H9 (cell line): ENCODE data around the gene SLC37A2. TPM values are rescaled to one million over a fixed set of nuclear protein-coding genes. Genes with fewer than 3 reads are reported as not detected.

Source experiments
- DNase-seq: peaks from one replicate; pipeline ENCODE4 v3.0.0-alpha.2; 2017
- H2AFZ ChIP-seq: one replicate; pipeline ENCODE4 v1.6.1; 2013; ENCODE audit warnings: mild to moderate bottlenecking, low read length, control low read depth, moderate library complexity
- H2AK5ac ChIP-seq: 2 replicates; pipeline ENCODE4 v1.6.1; 2013; ENCODE audit warnings: low read length, control low read depth, mixed read lengths; ENCODE audit not compliant: insufficient read length
- H2BK120ac ChIP-seq: one replicate; pipeline ENCODE4 v1.6.1; 2013; ENCODE audit warnings: low read depth, mild to moderate bottlenecking, low read length, control low read depth, inconsistent platforms; ENCODE audit not compliant: poor library complexity, severe bottlenecking
- H2BK12ac ChIP-seq: 2 replicates; pipeline ENCODE4 v1.6.1; 2013; ENCODE audit warnings: low read length, control low read depth, mixed read lengths, low read depth; ENCODE audit not compliant: insufficient read length
- H2BK15ac ChIP-seq: 2 replicates; pipeline ENCODE4 v1.6.1; 2013; ENCODE audit warnings: low read depth, low read length, control low read depth
- H2BK20ac ChIP-seq: one replicate; pipeline ENCODE4 v1.6.1; 2013; ENCODE audit warnings: low read depth, mild to moderate bottlenecking, low read length, control low read depth, inconsistent platforms; ENCODE audit not compliant: poor library complexity, severe bottlenecking
- H2BK5ac ChIP-seq: 2 replicates; pipeline ENCODE4 v1.6.1; 2013; ENCODE audit warnings: low read length, control low read depth, mixed read lengths; ENCODE audit not compliant: insufficient read length
- H3K14ac ChIP-seq: 2 replicates; pipeline ENCODE4 v1.6.1; 2013; ENCODE audit warnings: low read length, control low read depth; ENCODE audit not compliant: insufficient read depth
- H3K18ac ChIP-seq: 2 replicates; pipeline ENCODE4 v1.6.1; 2013; ENCODE audit warnings: low read depth, mild to moderate bottlenecking, mixed read lengths, low read length, control low read depth; ENCODE audit not compliant: insufficient read length
- H3K23ac ChIP-seq: 2 replicates; pipeline ENCODE4 v1.6.1; 2013; ENCODE audit warnings: low read length, control low read depth, mixed read lengths, low read depth; ENCODE audit not compliant: insufficient read length
- H3K23me2 ChIP-seq: 2 replicates; pipeline ENCODE4 v1.6.1; 2013; ENCODE audit warnings: low read depth, mild to moderate bottlenecking, mixed read lengths, low read length, control low read depth; ENCODE audit not compliant: insufficient read length, poor library complexity, severe bottlenecking
- H3K27ac ChIP-seq: 2 replicates; pipeline ENCODE4 v1.5.1; 2013; ENCODE audit warnings: low read length, control low read depth, mixed read lengths, low read depth; ENCODE audit not compliant: insufficient read length
- H3K27me3 ChIP-seq: 2 replicates; pipeline ENCODE4 v1.6.1; 2013; ENCODE audit warnings: low read length, control low read depth, inconsistent platforms; ENCODE audit not compliant: insufficient read depth
- H3K4ac ChIP-seq: 2 replicates; pipeline ENCODE4 v1.6.1; 2013; ENCODE audit warnings: low read depth, mild to moderate bottlenecking, control low read depth, inconsistent platforms, low read length, moderate library complexity
- H3K4me1 ChIP-seq: 2 replicates; pipeline ENCODE4 v1.6.1; 2013; ENCODE audit warnings: low read length, control low read depth, inconsistent platforms; ENCODE audit not compliant: insufficient read depth
- H3K4me2 ChIP-seq: 2 replicates; pipeline ENCODE4 v1.6.1; 2013; ENCODE audit warnings: low read length, control low read depth, mixed read lengths; ENCODE audit not compliant: insufficient read length, insufficient read depth
- H3K56ac ChIP-seq: 2 replicates; pipeline ENCODE4 v1.6.1; 2013; ENCODE audit warnings: low read depth, mild to moderate bottlenecking, mixed read lengths, low read length, control low read depth; ENCODE audit not compliant: insufficient read length
- H3K79me1 ChIP-seq: 2 replicates; pipeline ENCODE4 v1.6.1; 2013; ENCODE audit warnings: low read depth, mild to moderate bottlenecking, moderate library complexity, low read length, control low read depth, inconsistent platforms; ENCODE audit not compliant: insufficient read depth, poor library complexity, severe bottlenecking
- H3K79me2 ChIP-seq: 2 replicates; pipeline ENCODE4 v1.6.1; 2013; ENCODE audit warnings: low read length, control low read depth, inconsistent platforms; ENCODE audit not compliant: insufficient read depth
- H3K9ac ChIP-seq: 2 replicates; pipeline ENCODE4 v1.6.1; 2013; ENCODE audit warnings: low read length, control low read depth, mixed read lengths; ENCODE audit not compliant: insufficient read length; ENCODE audit errors: extremely low read depth
- H3K9me3 ChIP-seq: one replicate; pipeline ENCODE4 v1.6.1; 2013; ENCODE audit warnings: low read depth, low read length, inconsistent platforms; ENCODE audit not compliant: control insufficient read depth
- H3T11ph ChIP-seq: one replicate; pipeline ENCODE4 v1.6.1; 2013; ENCODE audit warnings: mild to moderate bottlenecking, low read length, control low read depth, inconsistent platforms
- H4K20me1 ChIP-seq: one replicate; pipeline ENCODE4 v1.6.1; 2013; ENCODE audit not compliant: control insufficient read depth, insufficient read length, insufficient read depth
- H4K5ac ChIP-seq: 2 replicates; pipeline ENCODE4 v1.6.1; 2013; ENCODE audit warnings: low read depth, mild to moderate bottlenecking, mixed read lengths, low read length, control low read depth; ENCODE audit not compliant: insufficient read length
- H4K8ac ChIP-seq: replicated peaks from 2 replicates; pipeline ENCODE4 v1.6.1; 2013; ENCODE audit warnings: low read length, control low read depth, mixed read lengths, low read depth; ENCODE audit not compliant: insufficient read length
- H4K91ac ChIP-seq: 2 replicates; pipeline ENCODE4 v1.6.1; 2013; ENCODE audit warnings: low read depth, mild to moderate bottlenecking, moderate library complexity, mixed read lengths, low read length, control low read depth; ENCODE audit not compliant: insufficient read length
- H3K27ac Mint-ChIP-seq, 3 experiments: 2 replicates in 2 of 3; 3 replicates in 1 of 3; pipeline ENCODE4 v1.8.0; 2020 to 2021; ENCODE audit warnings: mixed read lengths in 3 of 3, mild to moderate bottlenecking in 1 of 3, moderate library complexity in 1 of 3
- H3K27me3 Mint-ChIP-seq: 2 replicates; pipeline ENCODE4 v1.8.0; 2021; ENCODE audit warnings: low read depth, mild to moderate bottlenecking, moderate library complexity, mixed read lengths
- H3K36me3 Mint-ChIP-seq, 3 experiments: 2 replicates in 2 of 3; 3 replicates in 1 of 3; pipeline ENCODE4 v1.8.0; 2020 to 2021; ENCODE audit warnings: low read depth in 3 of 3, mixed read lengths in 3 of 3; ENCODE audit not compliant: insufficient read depth in 1 of 3
- H3K4me1 Mint-ChIP-seq, 2 experiments: 2 replicates each; pipeline ENCODE4 v1.8.0; 2020; ENCODE audit warnings: mixed read lengths in 2 of 2
- H3K4me3 Mint-ChIP-seq, 2 experiments: 2 replicates in 1 of 2; 3 replicates in 1 of 2; pipeline ENCODE4 v1.8.0; 2020 to 2021; ENCODE audit warnings: mild to moderate bottlenecking in 2 of 2, mixed read lengths in 2 of 2, moderate library complexity in 1 of 2
- H3K9me3 Mint-ChIP-seq, 2 experiments: 2 replicates in 1 of 2; 3 replicates in 1 of 2; pipeline ENCODE4 v1.8.0; 2020; ENCODE audit warnings: mild to moderate bottlenecking in 2 of 2, mixed read lengths in 2 of 2, moderate library complexity in 1 of 2
- WGBS: extraction: QIAGEN DNeasy Blood & Tissue Kit; methylation state at CpG from one replicate; pipeline ENCODE4 v1.1.7; 2013; ENCODE audit warnings: missing lambda C conversion rate, low lambda C conversion rate, mixed read lengths; ENCODE audit not compliant: insufficient read length; ENCODE audit errors: extremely low coverage; 5-methylcytosine and 5-hydroxymethylcytosine counted together
- total RNA-seq: library from RNA; stranded (reverse); gene quantifications from 2 replicates; pipeline ENCODE4 v1.2.1, GENCODE V29; 2021
- TF ChIP-seq, protein P1 (sequence below): fragments of 200-600 bp; sonication (generic); conservative IDR thresholded peaks from 3 replicates; pipeline ENCODE4 v1.8.0; 2021; ENCODE audit warnings: antibody characterized with exemption, mild to moderate bottlenecking

SLC37A2 gene
- total RNA-seq, 1 experiment from 2014 or later: 1.2 TPM

DNA sequence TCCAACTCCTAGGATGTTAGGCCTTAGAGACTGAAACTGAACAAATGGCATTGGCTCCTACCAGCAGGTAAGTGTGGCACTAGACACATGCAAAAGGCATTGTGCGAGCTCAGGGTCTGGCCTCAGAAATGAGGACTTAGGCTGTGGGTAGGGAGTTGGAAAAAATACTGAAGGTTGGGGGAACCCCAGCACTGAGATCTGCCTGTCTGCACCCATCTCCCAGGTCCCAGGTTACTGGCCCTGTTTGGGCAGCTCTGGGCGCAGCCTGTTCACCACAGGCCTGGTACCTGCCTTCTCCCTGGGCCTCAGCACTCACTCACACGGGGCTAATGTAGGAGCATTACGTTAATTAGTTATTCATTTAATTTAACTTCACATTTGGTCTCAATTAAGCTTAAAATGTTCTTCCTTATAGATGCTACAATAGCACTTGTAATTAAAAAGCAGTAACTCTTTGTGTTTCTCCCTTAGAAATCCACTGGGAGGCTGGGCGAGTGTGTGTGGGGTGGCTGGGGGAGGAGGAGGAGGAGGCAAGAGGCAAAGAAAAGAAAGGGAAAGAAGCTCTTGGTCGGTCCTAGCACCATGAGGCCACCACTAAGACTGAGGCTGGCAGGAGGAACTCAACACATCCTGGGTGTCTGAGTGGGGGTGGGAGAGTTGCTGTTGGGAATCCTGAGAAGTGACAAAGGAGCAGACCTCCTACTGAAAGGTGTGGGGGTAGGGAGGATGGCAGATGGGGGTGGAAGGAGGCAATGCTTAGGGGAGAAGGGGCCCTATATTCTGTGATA lies 29.0 kb downstream of the SLC37A2 start:
- DNase-seq: no peak
- Histone ChIP-seq H3K18ac (no peak overlapping the region), H2AFZ (no peak overlapping the region), H3K27ac (no peak overlapping the region), H3T11ph (no peak overlapping the region), H4K5ac (no peak overlapping the region), H2BK120ac (no peak overlapping the region), H2BK5ac (no peak overlapping the region), H3K4me1 (no peaks in the 10 kb centered on the region; the same call in 1 of the 2 replicates), H3K4ac (no peak overlapping the region), H2BK15ac (no peak overlapping the region), H3K79me1 (no peaks in the 10 kb centered on the region), H4K91ac (no peak overlapping the region), H3K23me2 (no peaks in the 10 kb centered on the region), H3K79me2 (no peaks in the 10 kb centered on the region), H3K4me2 (no peak overlapping the region), H3K23ac (no peak overlapping the region), H3K27me3 (no peaks in the 10 kb centered on the region), H3K56ac (no peak overlapping the region), H2BK12ac (no peak overlapping the region), H2BK20ac (no peak overlapping the region), H3K9ac (no peak overlapping the region), H4K8ac (no peak overlapping the region), H2AK5ac (no peak overlapping the region), H4K20me1 (no peaks in the 10 kb centered on the region), H3K9me3 (no peaks in the 10 kb centered on the region), H3K14ac (no peak overlapping the region)
- H3K4me1 Mint-ChIP-seq: peaks cover 29 to 30% of the 10 kb centered on the region in 2 experiments
- H3K27ac Mint-ChIP-seq: peak overlapping the region in 1 of 3 experiments; percentile 87; a peak in 1 of 7 replicates
- H3K36me3 Mint-ChIP-seq: peaks cover 0 to 15% (median 4%) of the 10 kb centered on the region in 3 experiments; a peak in 6 of 7 replicates
- H3K9me3 Mint-ChIP-seq: no peaks in the 10 kb centered on the region
- TF ChIP-seq, protein P1, sequence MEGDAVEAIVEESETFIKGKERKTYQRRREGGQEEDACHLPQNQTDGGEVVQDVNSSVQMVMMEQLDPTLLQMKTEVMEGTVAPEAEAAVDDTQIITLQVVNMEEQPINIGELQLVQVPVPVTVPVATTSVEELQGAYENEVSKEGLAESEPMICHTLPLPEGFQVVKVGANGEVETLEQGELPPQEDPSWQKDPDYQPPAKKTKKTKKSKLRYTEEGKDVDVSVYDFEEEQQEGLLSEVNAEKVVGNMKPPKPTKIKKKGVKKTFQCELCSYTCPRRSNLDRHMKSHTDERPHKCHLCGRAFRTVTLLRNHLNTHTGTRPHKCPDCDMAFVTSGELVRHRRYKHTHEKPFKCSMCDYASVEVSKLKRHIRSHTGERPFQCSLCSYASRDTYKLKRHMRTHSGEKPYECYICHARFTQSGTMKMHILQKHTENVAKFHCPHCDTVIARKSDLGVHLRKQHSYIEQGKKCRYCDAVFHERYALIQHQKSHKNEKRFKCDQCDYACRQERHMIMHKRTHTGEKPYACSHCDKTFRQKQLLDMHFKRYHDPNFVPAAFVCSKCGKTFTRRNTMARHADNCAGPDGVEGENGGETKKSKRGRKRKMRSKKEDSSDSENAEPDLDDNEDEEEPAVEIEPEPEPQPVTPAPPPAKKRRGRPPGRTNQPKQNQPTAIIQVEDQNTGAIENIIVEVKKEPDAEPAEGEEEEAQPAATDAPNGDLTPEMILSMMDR: no peak
- no CpG with 5 or more reads among the region's 6 CpGs for WGBS
- no peak overlapping the region for H3K4me3 Mint-ChIP-seq
- peaks cover 1% of the 10 kb centered on the region; the same call in 1 of the 2 replicates for H3K27me3 Mint-ChIP-seq
